ENCODE measurements around the gene STMN3.

DNA sequence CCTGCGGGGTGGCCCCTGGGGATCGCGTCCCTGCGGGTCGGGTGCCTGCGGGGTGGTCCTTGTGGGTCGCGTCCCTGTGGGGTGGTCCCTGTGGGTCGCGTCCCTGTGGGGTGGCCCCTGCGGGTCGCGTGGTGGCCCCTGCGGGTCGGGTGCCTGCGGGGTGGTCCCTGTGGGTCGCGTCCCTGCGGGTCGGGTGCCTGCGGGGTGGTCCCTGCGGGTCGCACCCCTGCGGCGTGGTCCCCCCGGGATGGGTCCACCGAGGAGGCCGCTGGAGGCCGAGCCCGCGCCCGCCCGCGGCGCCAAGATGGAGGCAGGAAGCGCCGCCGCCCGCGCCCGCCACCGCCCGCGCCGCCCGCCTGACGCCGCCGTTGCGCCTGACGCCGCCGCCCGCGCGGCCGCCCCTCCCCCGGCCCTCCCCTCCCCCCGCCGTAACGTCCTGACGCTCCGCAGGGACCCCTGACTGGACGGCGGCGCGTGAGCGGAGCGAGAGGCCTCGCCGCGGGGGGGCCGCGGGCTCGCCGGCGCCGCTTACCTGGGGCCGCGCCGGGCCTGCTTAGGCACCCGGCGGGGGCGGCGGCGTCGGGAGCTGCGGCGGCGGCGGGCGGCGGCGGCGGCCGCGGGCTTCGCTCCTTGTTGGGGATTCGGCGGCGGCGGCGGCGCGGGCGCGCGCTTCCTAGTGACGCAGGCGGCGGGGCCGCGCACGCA lies 26.6 kb downstream of the STMN3 start, which contains the start of gene GMEB2:
- peak; percentile 10 to 16 for TF ChIP-seq POLR2A (IDR thresholded peaks at IDR 0.05)
- TF ChIP-seq, protein P1, sequence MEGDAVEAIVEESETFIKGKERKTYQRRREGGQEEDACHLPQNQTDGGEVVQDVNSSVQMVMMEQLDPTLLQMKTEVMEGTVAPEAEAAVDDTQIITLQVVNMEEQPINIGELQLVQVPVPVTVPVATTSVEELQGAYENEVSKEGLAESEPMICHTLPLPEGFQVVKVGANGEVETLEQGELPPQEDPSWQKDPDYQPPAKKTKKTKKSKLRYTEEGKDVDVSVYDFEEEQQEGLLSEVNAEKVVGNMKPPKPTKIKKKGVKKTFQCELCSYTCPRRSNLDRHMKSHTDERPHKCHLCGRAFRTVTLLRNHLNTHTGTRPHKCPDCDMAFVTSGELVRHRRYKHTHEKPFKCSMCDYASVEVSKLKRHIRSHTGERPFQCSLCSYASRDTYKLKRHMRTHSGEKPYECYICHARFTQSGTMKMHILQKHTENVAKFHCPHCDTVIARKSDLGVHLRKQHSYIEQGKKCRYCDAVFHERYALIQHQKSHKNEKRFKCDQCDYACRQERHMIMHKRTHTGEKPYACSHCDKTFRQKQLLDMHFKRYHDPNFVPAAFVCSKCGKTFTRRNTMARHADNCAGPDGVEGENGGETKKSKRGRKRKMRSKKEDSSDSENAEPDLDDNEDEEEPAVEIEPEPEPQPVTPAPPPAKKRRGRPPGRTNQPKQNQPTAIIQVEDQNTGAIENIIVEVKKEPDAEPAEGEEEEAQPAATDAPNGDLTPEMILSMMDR (IDR thresholded peaks at IDR 0.05), result no peak
- TF ChIP-seq POLR2AphosphoS5 (IDR thresholded peaks at IDR 0.05), result peak in 2 of 4 donors; percentile 76 to 77

All from sigmoid colon (tissue), 4 donors.